Measurements from ENCODE around the gene SLC43A2.

DNA sequence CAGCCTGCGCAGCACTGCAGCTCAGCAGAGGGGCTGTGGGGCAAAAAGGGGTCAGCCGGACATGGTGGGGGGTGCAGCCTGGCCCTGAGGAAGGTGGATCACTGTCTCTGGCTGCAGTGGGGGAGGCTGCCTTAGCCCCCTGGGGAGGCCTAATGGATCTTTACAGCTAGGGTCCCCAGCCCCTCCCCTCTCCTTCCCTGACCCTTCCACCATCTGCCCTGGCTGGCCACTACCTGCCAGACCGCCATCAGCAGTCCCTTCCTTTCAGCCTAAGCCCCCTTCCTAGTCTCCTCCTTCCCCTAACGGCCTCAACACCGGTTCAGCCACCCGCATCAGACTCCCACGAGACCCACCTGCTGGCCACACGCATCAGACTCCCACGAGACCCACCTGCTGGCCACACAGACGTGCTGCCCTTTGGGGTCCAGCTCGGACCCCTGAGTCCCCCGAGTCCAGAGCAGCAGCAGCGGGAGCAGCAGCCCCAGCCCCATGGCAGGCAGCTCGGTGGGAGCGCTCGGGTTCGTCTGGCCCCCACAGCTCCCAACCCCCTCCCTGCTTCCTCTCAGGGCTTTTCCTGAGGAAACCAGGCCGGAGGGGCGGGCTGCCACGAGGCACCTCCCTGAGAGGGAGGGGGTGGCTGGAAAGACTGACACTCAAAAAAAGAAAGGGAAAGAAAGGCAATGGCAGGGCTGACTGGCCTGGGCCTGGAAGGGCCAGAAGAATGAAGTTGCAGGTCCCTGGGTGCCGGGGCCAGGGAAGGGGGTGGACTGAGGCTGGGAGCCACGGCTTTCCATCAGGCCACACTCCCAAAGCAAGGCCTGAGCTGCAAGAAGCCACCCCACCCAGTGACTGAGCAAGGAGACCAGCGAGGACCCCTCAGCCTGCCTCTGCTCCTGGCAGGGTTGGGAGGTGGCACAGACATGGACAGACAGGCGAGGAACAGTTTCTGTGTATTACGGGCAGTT, 16.9 kb upstream of the SLC43A2 start, which contains the start of gene SCARF1:
- no peak for TF ChIP-seq GATA2 (IDR thresholded peaks at IDR 0.05; ENCODE audit: low read depth, low read length)
- no peak for TF ChIP-seq GATA3 (IDR thresholded peaks at IDR 0.05; ENCODE audit: low read depth, low read length)
